Measurements from ENCODE around the gene CDH13. TPM values are rescaled to one million over a fixed set of nuclear protein-coding genes. Genes with fewer than 3 reads are reported as not detected.

CDH13 gene
- total and polyA plus RNA-seq, 10 of the 15 experiments (the other 5 are each of a cell fraction or from before 2014, with no cell fraction given), result under 0.01 to 0.05 TPM; not detected in 8

GRCh38 chr16:82772215-82772614, 145.4 kb downstream of the CDH13 start:
- CTCF ChIA-PET, result no interaction called here

GRCh38 chr16:82773018-82773417, 146.2 kb downstream of the CDH13 start:
- in situ Hi-C loops (cut with MboI), result no loop called here

More at GRCh38 chr16:82772215-82772614, 145.4 kb downstream of the CDH13 start:
- Histone ChIP-seq H3K79me2 (ENCODE audit: control insufficient read depth, insufficient read depth, low read length) (no peaks in the 10 kb centered on the region), H3K27me3 (replicated peaks in 1 of 2; ENCODE audit: control insufficient read depth in 2 of 2, insufficient read depth in 2 of 2, low read length in 1 of 2) (0 out of 4 replicates have a peak, but pooled peaks cover 0 to 2% of the 10 kb centered on the region in 2 experiments), H3K36me3 (ENCODE audit: control insufficient read depth in 2 of 2, insufficient read depth in 2 of 2, low read length in 1 of 2) (no peaks in the 10 kb centered on the region), H3K9ac (ENCODE audit: control insufficient read depth, insufficient read depth, low read length) (no peak overlapping the region), H4K20me1 (ENCODE audit: control insufficient read depth, insufficient read depth) (no peaks in the 10 kb centered on the region), H3K27ac (ENCODE audit: control insufficient read depth, insufficient read depth) (no peak overlapping the region), H3K4me3 (no peak overlapping the region), H2AFZ (ENCODE audit: control insufficient read depth, low read depth, low read length) (no peak overlapping the region), H3K4me2 (ENCODE audit: control insufficient read depth, insufficient read depth) (no peak overlapping the region), H3K9me3 (replicated peaks; ENCODE audit: control insufficient read depth, insufficient read depth, low read length) (no peaks in the 10 kb centered on the region), H3K4me1 (ENCODE audit: control insufficient read depth, insufficient read depth, low read length) (no peaks in the 10 kb centered on the region)
- intact Hi-C loops (cut with micrococcal nuclease; ENCODE audit: unreplicated experiment) (no loop called here), in situ Hi-C loops (cut with MboI) (no loop called here)
- BruUV-seq (replicated peaks), result no TSS peak
- DNase-seq (ENCODE audit: low read depth, low spot score), result no peak
- ChIA-PET POLR2A (no interaction called here), RAD21 (ENCODE audit: unreplicated experiment) (no interaction called here), SMC1A (ENCODE audit: uncharacterized antibody, unreplicated experiment) (interaction anchor here (0.6 kb wide), 1 partner anchor 40 kb away, joined by 3 read pairs; no protein-coding TSS in a partner anchor)
- no peak for FAIRE-seq
- 56% methylated on average over 3 of the region's 3 CpGs for WGBS (ENCODE audit: insufficient coverage, insufficient replicate concordance, low lambda C conversion rate, missing lambda C conversion rate)
- TF ChIP-seq ZNF384 (IDR thresholded peaks at IDR 0.05; ENCODE audit: borderline replicate concordance, low read depth, low read length), result no peak
- TF ChIP-seq EP300 (IDR thresholded peaks at IDR 0.05; ENCODE audit: borderline replicate concordance in 1 of 2, control insufficient read depth in 1 of 2, low read depth in 2 of 2, low read length in 2 of 2), result no peak
- peak; percentile 48; the same call in 1 of the 2 replicates for TF ChIP-seq SPI1 (IDR thresholded peaks at IDR 0.05; ENCODE audit: borderline replicate concordance, insufficient read depth, low read depth, low read length)
- no peak for ATAC-seq

More at GRCh38 chr16:82773018-82773417, 146.2 kb downstream of the CDH13 start:
- POLR2A ChIA-PET, result no interaction called here
- Histone ChIP-seq H3K79me2 (ENCODE audit: control insufficient read depth, insufficient read depth, low read length) (no peaks in the 10 kb centered on the region), H3K9ac (ENCODE audit: control insufficient read depth, insufficient read depth, low read length) (no peak overlapping the region), H3K4me3 (no peak overlapping the region), H3K9me3 (replicated peaks; ENCODE audit: control insufficient read depth, insufficient read depth, low read length) (no peaks in the 10 kb centered on the region), H3K4me1 (ENCODE audit: control insufficient read depth, insufficient read depth, low read length) (no peaks in the 10 kb centered on the region), H3K36me3 (ENCODE audit: control insufficient read depth in 2 of 2, insufficient read depth in 2 of 2, low read length in 1 of 2) (no peaks in the 10 kb centered on the region), H3K27me3 (replicated peaks in 1 of 2; ENCODE audit: control insufficient read depth in 2 of 2, insufficient read depth in 2 of 2, low read length in 1 of 2) (no peaks in the 10 kb centered on the region), H3K27ac (ENCODE audit: control insufficient read depth, insufficient read depth) (no peak overlapping the region), H4K20me1 (ENCODE audit: control insufficient read depth, insufficient read depth) (no peaks in the 10 kb centered on the region), H2AFZ (ENCODE audit: control insufficient read depth, low read depth, low read length) (no peak overlapping the region), H3K4me2 (ENCODE audit: control insufficient read depth, insufficient read depth) (no peak overlapping the region)
- FAIRE-seq (no peak), ATAC-seq (no peak), DNase-seq (ENCODE audit: low read depth, low spot score) (no peak)
- SMC1A ChIA-PET (ENCODE audit: uncharacterized antibody, unreplicated experiment), result interaction anchor here (0.6 kb wide), 1 partner anchor 41 kb away, joined by 3 read pairs; no protein-coding TSS in a partner anchor
- RAD21 ChIA-PET (ENCODE audit: unreplicated experiment), result no interaction called here
- TF ChIP-seq YY1 (IDR thresholded peaks at IDR 0.05; ENCODE audit: low read depth, low read length) (no peak), RUNX3 (IDR thresholded peaks at IDR 0.05; ENCODE audit: low read length) (0 out of 2 replicates have a peak, but pooled peaks have one; percentile 15)
- intact Hi-C loops (cut with micrococcal nuclease; ENCODE audit: unreplicated experiment), result no loop called here
- CTCF ChIA-PET, result interaction anchor here (1.1 kb wide), 1 partner anchor 75 kb away, joined by 5 read pairs; no protein-coding TSS in a partner anchor
- 0% methylated on average over 1 of the region's 1 CpG for WGBS (ENCODE audit: insufficient coverage, insufficient replicate concordance, low lambda C conversion rate, missing lambda C conversion rate)
- BruUV-seq (replicated peaks), result no TSS peak
